OCI-LY3 (cell line): ENCODE data around the gene DNAAF5.

Experiments
- H2AFZ ChIP-seq: fragments of 200-600, 300-600 bp; shearing (Covaris generic); 2 replicates; pipeline ENCODE4 v1.6.0; 2014; ENCODE audit warnings: antibody characterized with exemption, low read depth, low read length
- H3K27ac ChIP-seq: fragments of 200-600, 300-600 bp; sonication (generic); 2 replicates; pipeline ENCODE4 v1.5.1; 2014; ENCODE audit warnings: mild to moderate bottlenecking, low read length, moderate library complexity, mixed read lengths
- H3K27me3 ChIP-seq: fragments of 200-600, 300-600 bp; sonication (generic); 2 replicates; pipeline ENCODE4 v1.6.1; 2014; ENCODE audit warnings: low read depth, low read length, mixed read lengths
- H3K36me3 ChIP-seq: fragments of 200-600, 300-600 bp; sonication (generic); replicated peaks from 2 replicates; pipeline ENCODE3; 2014; ENCODE audit warnings: low read depth, low read length, mixed read lengths
- H3K4me1 ChIP-seq: fragments of 300-600, 200-600 bp; sonication (generic); 2 replicates; pipeline ENCODE4 v1.6.1; 2014; ENCODE audit warnings: low read length, mixed read lengths
- H3K4me2 ChIP-seq: fragments of 200-600, 300-600 bp; sonication (generic); 2 replicates; pipeline ENCODE4 v1.6.1; 2014; ENCODE audit warnings: low read length, mixed read lengths
- H3K4me3 ChIP-seq: fragments of 300-600, 200-600 bp; sonication (generic); 2 replicates; pipeline ENCODE4 v1.5.1; 2014; ENCODE audit warnings: antibody characterized with exemption, mild to moderate bottlenecking, low read length, moderate library complexity
- H3K79me2 ChIP-seq: fragments of 300-600, 200-600 bp; shearing (Covaris generic); 2 replicates; pipeline ENCODE4 v1.6.1; 2014; ENCODE audit warnings: mild to moderate bottlenecking, low read length, mixed read lengths
- H3K9ac ChIP-seq: fragments of 300-600, 200-600 bp; shearing (Covaris generic); 2 replicates; pipeline ENCODE4 v1.6.0; 2014; ENCODE audit warnings: mild to moderate bottlenecking, low read length, moderate library complexity
- H3K9me3 ChIP-seq: fragments of 200-600, 300-600 bp; shearing (Covaris generic); 2 replicates; pipeline ENCODE4 v1.6.1; 2014; ENCODE audit warnings: low read length, mixed read lengths; ENCODE audit not compliant: insufficient read depth
- H4K20me1 ChIP-seq: fragments of 200-600, 300-600 bp; sonication (generic); 2 replicates; pipeline ENCODE4 v1.6.1; 2016; ENCODE audit warnings: low read length, mixed read lengths; ENCODE audit not compliant: insufficient read depth
- CTCF ChIP-seq: fragments of 200-600, 300-600 bp; sonication (generic); IDR thresholded peaks from 2 replicates; pipeline ENCODE4 v1.5.1; 2014; ENCODE audit warnings: antibody characterized with exemption, low read length, low read depth
- EZH2phosphoT487 ChIP-seq: fragments of 200-600 bp; shearing (Covaris generic); IDR thresholded peaks from 2 replicates; pipeline ENCODE4 v1.6.1; 2018; ENCODE audit warnings: antibody characterized with exemption, mixed run types, low read depth

DNAAF5 gene

GRCh38 chr7:713139-713457, 13.4 kb upstream of the DNAAF5 start:
- Histone ChIP-seq H3K79me2 (no peaks in the 10 kb centered on the region), H3K9me3 (no peaks in the 10 kb centered on the region), H3K9ac (no peak overlapping the region), H2AFZ (no peak overlapping the region), H3K4me2 (no peak overlapping the region), H3K27ac (no peak overlapping the region), H3K36me3 (no peaks in the 10 kb centered on the region), H3K4me3 (no peak overlapping the region), H4K20me1 (no peaks in the 10 kb centered on the region), H3K27me3 (no peaks in the 10 kb centered on the region), H3K4me1 (no peaks in the 10 kb centered on the region)
- TF ChIP-seq EZH2phosphoT487 (no peak), CTCF (no peak)

GRCh38 chr7:713488-714230, 12.8 kb upstream of the DNAAF5 start:
- Histone ChIP-seq H4K20me1 (no peaks in the 10 kb centered on the region), H3K79me2 (no peaks in the 10 kb centered on the region), H3K36me3 (no peaks in the 10 kb centered on the region), H3K4me1 (no peaks in the 10 kb centered on the region), H3K4me3 (no peak overlapping the region), H3K4me2 (no peak overlapping the region), H3K27ac (no peak overlapping the region), H3K9me3 (no peaks in the 10 kb centered on the region), H2AFZ (no peak overlapping the region), H3K9ac (no peak overlapping the region), H3K27me3 (no peaks in the 10 kb centered on the region)
- TF ChIP-seq CTCF (no peak), EZH2phosphoT487 (no peak)

GRCh38 chr7:714251-714671, 12.2 kb upstream of the DNAAF5 start:
- Histone ChIP-seq H3K4me3 (no peak overlapping the region), H3K4me1 (no peaks in the 10 kb centered on the region), H3K9ac (no peak overlapping the region), H3K4me2 (no peak overlapping the region), H3K79me2 (no peaks in the 10 kb centered on the region), H4K20me1 (no peaks in the 10 kb centered on the region), H3K9me3 (no peaks in the 10 kb centered on the region), H3K27me3 (no peaks in the 10 kb centered on the region), H3K36me3 (no peaks in the 10 kb centered on the region), H3K27ac (no peak overlapping the region), H2AFZ (no peak overlapping the region)
- no peak for TF ChIP-seq CTCF
- no peak for TF ChIP-seq EZH2phosphoT487

- no peaks in the 10 kb centered on the region for H3K36me3 ChIP-seq
- no peaks in the 10 kb centered on the region for H3K27me3 ChIP-seq
- H3K9me3 ChIP-seq = no peaks in the 10 kb centered on the region
- H3K4me2 ChIP-seq = no peak overlapping the region
- H3K9ac ChIP-seq = no peak overlapping the region
- TF ChIP-seq CTCF (no peak), EZH2phosphoT487 (no peak)
- no peaks in the 10 kb centered on the region for H3K4me1 ChIP-seq
- no peaks in the 10 kb centered on the region for H3K79me2 ChIP-seq
- no peak overlapping the region for H3K27ac ChIP-seq
- H2AFZ ChIP-seq = no peak overlapping the region
- no peaks in the 10 kb centered on the region for H4K20me1 ChIP-seq
- H3K4me3 ChIP-seq = no peak overlapping the region
These were observed 10.3 kb upstream of the DNAAF5 start for GRCh38 chr7:716222-716621.
